ENCODE results near the gene WDR73. TPM values are rescaled to one million over a fixed set of nuclear protein-coding genes. Genes with fewer than 3 reads are reported as not detected.

Gene WDR73
- total and polyA plus RNA-seq, 4 experiments from 2014 or later: 13.3 to 42.5 (median 28.9) TPM

- Histone ChIP-seq H3K27ac (ENCODE audit: low read depth, low read length) (no peak overlapping the region), H3K4me3 (ENCODE audit: low read length in 2 of 2) (no peak overlapping the region), H3K27me3 (ENCODE audit: insufficient read depth, low read length) (no peaks in the 10 kb centered on the region), H3K9me3 (ENCODE audit: control insufficient read depth in 1 of 2, low read length in 2 of 2) (peaks cover 0 to 18% of the 10 kb centered on the region in 2 donors), H3K36me3 (ENCODE audit: insufficient read depth, low read length) (peaks cover 14% of the 10 kb centered on the region), H3K4me1 (ENCODE audit: insufficient read depth, low read length) (no peaks in the 10 kb centered on the region)
- ChIA-PET POLR2A (ENCODE audit: partially characterized antibody) (no interaction called here), CTCF (ENCODE audit: partially characterized antibody) (interaction anchor here (1.2 kb wide), 1 partner anchor 32 kb away, joined by 3 read pairs; no protein-coding TSS in a partner anchor)
- Mint-ChIP-seq H3K36me3 (peaks cover 40 to 45% of the 10 kb centered on the region in 2 donors), H3K4me1 (peaks cover 0 to 5% (median 0%) of the 10 kb centered on the region in 4 donors), H3K9me3 (peaks cover 0 to 28% (median 23%) of the 10 kb centered on the region in 8 donors), H3K27ac (peak overlapping the region in 1 of 7 donors; percentile 62), H3K4me3 (no peak overlapping the region), H3K27me3 (no peaks in the 10 kb centered on the region)
- DNase-seq: no peak
- intact Hi-C loops (cut with micrococcal nuclease): no loop called here
These were observed 29.7 kb downstream of the WDR73 start for GRCh38 chr15:84624359-84624758.

DNA sequence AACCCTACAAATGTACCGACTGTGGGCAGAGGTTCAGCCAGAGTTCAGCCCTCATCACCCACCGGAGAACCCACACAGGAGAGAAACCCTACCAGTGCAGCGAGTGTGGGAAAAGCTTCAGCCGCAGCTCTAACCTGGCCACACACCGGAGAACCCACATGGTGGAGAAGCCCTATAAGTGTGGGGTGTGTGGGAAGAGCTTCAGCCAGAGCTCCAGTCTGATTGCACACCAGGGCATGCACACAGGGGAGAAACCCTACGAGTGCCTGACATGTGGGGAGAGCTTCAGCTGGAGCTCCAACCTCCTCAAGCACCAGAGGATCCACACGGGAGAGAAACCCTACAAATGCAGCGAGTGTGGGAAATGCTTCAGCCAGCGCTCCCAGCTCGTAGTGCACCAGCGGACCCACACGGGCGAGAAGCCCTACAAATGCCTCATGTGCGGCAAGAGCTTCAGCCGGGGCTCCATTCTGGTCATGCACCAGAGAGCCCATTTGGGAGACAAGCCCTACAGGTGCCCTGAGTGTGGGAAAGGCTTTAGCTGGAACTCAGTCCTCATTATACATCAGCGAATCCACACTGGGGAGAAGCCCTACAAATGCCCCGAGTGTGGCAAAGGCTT is 32.6 kb downstream of the WDR73 start:
- H3K4me1 Mint-ChIP-seq: peaks cover 0 to 5% (median 1%) of the 10 kb centered on the region in 4 donors
- POLR2A ChIA-PET (ENCODE audit: partially characterized antibody): interaction anchor here (0.9 to 1.6 kb wide), 3 partner anchors 10 to 50 kb away, joined by 3 to 11 read pairs (median 3); no protein-coding TSS in a partner anchor
- H3K27me3 Mint-ChIP-seq: no peaks in the 10 kb centered on the region
- intact Hi-C loops (cut with micrococcal nuclease): no loop called here
- Histone ChIP-seq H3K4me3 (ENCODE audit: low read length in 2 of 2) (no peak overlapping the region), H3K27me3 (ENCODE audit: insufficient read depth, low read length) (no peaks in the 10 kb centered on the region), H3K4me1 (ENCODE audit: insufficient read depth, low read length) (no peaks in the 10 kb centered on the region), H3K36me3 (ENCODE audit: insufficient read depth, low read length) (peaks cover 14% of the 10 kb centered on the region), H3K27ac (ENCODE audit: low read depth, low read length) (no peak overlapping the region), H3K9me3 (ENCODE audit: control insufficient read depth in 1 of 2, low read length in 2 of 2) (peaks cover 0 to 18% of the 10 kb centered on the region in 2 donors)
- peaks cover 44 to 50% of the 10 kb centered on the region in 2 donors for H3K36me3 Mint-ChIP-seq
- CTCF ChIA-PET (ENCODE audit: partially characterized antibody): interaction anchor here (0.9 to 1.8 kb wide), 5 partner anchors 17 to 131 kb away, joined by 3 to 4 read pairs (median 4); no protein-coding TSS in a partner anchor
- peaks cover 0 to 28% (median 25%) of the 10 kb centered on the region in 8 donors for H3K9me3 Mint-ChIP-seq
- no peak for DNase-seq
- no peak overlapping the region for H3K4me3 Mint-ChIP-seq
- no peak overlapping the region for H3K27ac Mint-ChIP-seq

DNA sequence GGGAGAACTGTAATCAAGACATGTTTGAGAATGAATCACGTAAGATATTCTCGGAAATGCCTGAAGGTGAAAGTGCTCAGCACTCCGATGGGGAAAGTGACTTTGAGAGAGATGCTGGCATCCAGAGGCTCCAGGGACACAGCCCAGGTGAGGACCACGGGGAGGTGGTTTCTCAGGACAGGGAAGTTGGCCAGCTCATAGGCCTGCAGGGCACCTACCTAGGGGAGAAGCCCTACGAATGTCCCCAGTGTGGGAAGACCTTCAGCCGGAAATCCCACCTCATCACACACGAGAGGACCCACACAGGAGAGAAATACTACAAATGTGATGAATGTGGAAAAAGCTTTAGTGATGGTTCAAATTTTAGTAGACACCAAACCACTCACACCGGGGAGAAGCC is 33.5 kb downstream of the WDR73 start:
- no peaks in the 10 kb centered on the region for H3K27me3 ChIP-seq (ENCODE audit: insufficient read depth, low read length)
- H3K36me3 ChIP-seq (ENCODE audit: insufficient read depth, low read length): peaks cover 14% of the 10 kb centered on the region
- Mint-ChIP-seq H3K27me3 (no peaks in the 10 kb centered on the region), H3K27ac (no peak overlapping the region), H3K4me1 (peaks cover under 1 to 5% (median 3%) of the 10 kb centered on the region in 4 donors), H3K36me3 (peaks cover 46 to 50% of the 10 kb centered on the region in 2 donors), H3K9me3 (peaks cover 0 to 28% (median 25%) of the 10 kb centered on the region in 8 donors), H3K4me3 (no peak overlapping the region)
- H3K27ac ChIP-seq (ENCODE audit: low read depth, low read length): no peak overlapping the region
- intact Hi-C loops (cut with micrococcal nuclease): no loop called here
- H3K4me3 ChIP-seq (ENCODE audit: low read length in 2 of 2): no peak overlapping the region
- no peak for DNase-seq
- ChIA-PET POLR2A (ENCODE audit: partially characterized antibody) (interaction anchor here (1.6 kb wide), 1 partner anchor 10 kb away, joined by 11 read pairs; no protein-coding TSS in a partner anchor), CTCF (ENCODE audit: partially characterized antibody) (interaction anchor here (0.9 to 1.8 kb wide), 4 partner anchors 16 to 32 kb away, joined by 3 to 4 read pairs (median 4); no protein-coding TSS in a partner anchor)
- peaks cover 0 to 18% of the 10 kb centered on the region in 2 donors for H3K9me3 ChIP-seq (ENCODE audit: control insufficient read depth in 1 of 2, low read length in 2 of 2)
- no peaks in the 10 kb centered on the region for H3K4me1 ChIP-seq (ENCODE audit: insufficient read depth, low read length)

GRCh38 chr15:84616235-84616634 is 37.8 kb downstream of the WDR73 start:
- intact Hi-C loops (cut with micrococcal nuclease): no loop called here
- ChIA-PET POLR2A (ENCODE audit: partially characterized antibody) (no interaction called here), CTCF (ENCODE audit: partially characterized antibody) (interaction anchor here (1.2 to 1.7 kb wide), 2 partner anchors 10 to 22 kb away, joined by 3 to 4 read pairs; no protein-coding TSS in a partner anchor)
- H3K4me3 ChIP-seq (ENCODE audit: low read length in 2 of 2): no peak overlapping the region
- peaks cover 0 to 16% (median 12%) of the 10 kb centered on the region in 8 donors for H3K9me3 Mint-ChIP-seq
- DNase-seq: no peak
- H3K27ac ChIP-seq (ENCODE audit: low read depth, low read length): no peak overlapping the region
- H3K27me3 Mint-ChIP-seq: no peaks in the 10 kb centered on the region
- H3K4me1 ChIP-seq (ENCODE audit: insufficient read depth, low read length): no peaks in the 10 kb centered on the region
- H3K27ac Mint-ChIP-seq: peak overlapping the region in 1 of 7 donors; percentile 41
- H3K36me3 ChIP-seq (ENCODE audit: insufficient read depth, low read length): peaks cover 8% of the 10 kb centered on the region
- no peak overlapping the region for H3K4me3 Mint-ChIP-seq
- H3K36me3 Mint-ChIP-seq: peaks cover 26 to 28% of the 10 kb centered on the region in 2 donors
- H3K27me3 ChIP-seq (ENCODE audit: insufficient read depth, low read length): no peaks in the 10 kb centered on the region
- H3K9me3 ChIP-seq (ENCODE audit: control insufficient read depth in 1 of 2, low read length in 2 of 2): peaks cover 0 to 8% of the 10 kb centered on the region in 2 donors
- peaks cover 0 to 10% (median 5%) of the 10 kb centered on the region in 4 donors for H3K4me1 Mint-ChIP-seq

DNA sequence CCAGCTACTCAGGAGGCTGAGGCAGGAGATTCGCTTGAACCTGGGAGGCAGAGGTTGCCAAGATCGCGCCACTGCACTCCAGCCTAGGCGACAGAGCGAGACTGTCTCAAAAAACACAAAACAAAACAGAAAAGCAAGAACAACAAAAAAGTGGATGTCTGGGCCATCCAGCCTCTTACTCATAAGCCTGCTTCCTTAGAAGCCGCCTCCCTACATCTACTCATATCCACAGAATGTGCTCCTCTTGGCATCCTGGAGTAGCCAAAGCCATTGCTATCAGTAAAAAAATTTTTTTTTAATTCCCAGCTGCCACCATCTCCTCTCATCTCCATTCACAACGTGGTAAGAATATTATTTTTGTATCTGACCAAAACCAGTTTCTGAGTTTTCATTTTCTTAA is 42.5 kb downstream of the WDR73 start:
- H3K9me3 ChIP-seq (ENCODE audit: control insufficient read depth in 1 of 2, low read length in 2 of 2): no peaks in the 10 kb centered on the region
- ChIA-PET CTCF (ENCODE audit: partially characterized antibody) (no interaction called here), POLR2A (ENCODE audit: partially characterized antibody) (no interaction called here)
- DNase-seq: no peak
- H3K27ac ChIP-seq (ENCODE audit: low read depth, low read length): no peak overlapping the region
- no peaks in the 10 kb centered on the region for H3K4me1 ChIP-seq (ENCODE audit: insufficient read depth, low read length)
- Mint-ChIP-seq H3K9me3 (no peaks in the 10 kb centered on the region), H3K4me3 (no peak overlapping the region), H3K27me3 (no peaks in the 10 kb centered on the region), H3K27ac (no peak overlapping the region), H3K4me1 (peaks cover 7 to 12% (median 10%) of the 10 kb centered on the region in 4 donors), H3K36me3 (peaks cover 25 to 38% of the 10 kb centered on the region in 2 donors)
- H3K36me3 ChIP-seq (ENCODE audit: insufficient read depth, low read length): no peaks in the 10 kb centered on the region
- intact Hi-C loops (cut with micrococcal nuclease): no loop called here
- H3K27me3 ChIP-seq (ENCODE audit: insufficient read depth, low read length): no peaks in the 10 kb centered on the region
- no peak overlapping the region for H3K4me3 ChIP-seq (ENCODE audit: low read length in 2 of 2)

- Histone ChIP-seq H3K4me1 (ENCODE audit: insufficient read depth, low read length) (peaks cover 9% of the 10 kb centered on the region), H3K27me3 (ENCODE audit: insufficient read depth, low read length) (no peaks in the 10 kb centered on the region), H3K27ac (ENCODE audit: low read depth, low read length) (no peak overlapping the region), H3K4me3 (ENCODE audit: low read length in 2 of 2) (no peak overlapping the region), H3K36me3 (ENCODE audit: insufficient read depth, low read length) (no peaks in the 10 kb centered on the region), H3K9me3 (ENCODE audit: control insufficient read depth in 1 of 2, low read length in 2 of 2) (no peaks in the 10 kb centered on the region)
- POLR2A ChIA-PET (ENCODE audit: partially characterized antibody): no interaction called here
- peaks cover 16 to 28% (median 18%) of the 10 kb centered on the region in 4 donors for H3K4me1 Mint-ChIP-seq
- H3K4me3 Mint-ChIP-seq: no peak overlapping the region
- DNase-seq: no peak
- H3K36me3 Mint-ChIP-seq: peaks cover 34 to 49% of the 10 kb centered on the region in 2 donors
- peak overlapping the region in 2 of 7 donors; percentile 2 to 28 for H3K27ac Mint-ChIP-seq
- no peaks in the 10 kb centered on the region for H3K9me3 Mint-ChIP-seq
- CTCF ChIA-PET (ENCODE audit: partially characterized antibody): interaction anchor here (1.4 to 1.6 kb wide), 2 partner anchors 16 to 21 kb away, joined by 3 to 4 read pairs; no protein-coding TSS in a partner anchor
- intact Hi-C loops (cut with micrococcal nuclease): no loop called here
- no peaks in the 10 kb centered on the region for H3K27me3 Mint-ChIP-seq
These were observed 44.1 kb downstream of the WDR73 start for GRCh38 chr15:84609818-84610525.
